ENCODE results near the gene ZNF764.
"Not testable (repeated sequence)": the region's sequence is repeated elsewhere in the genome, so short reads cannot be mapped to it uniquely, and the experiment has no call there.

The ZNF764 gene

DNA sequence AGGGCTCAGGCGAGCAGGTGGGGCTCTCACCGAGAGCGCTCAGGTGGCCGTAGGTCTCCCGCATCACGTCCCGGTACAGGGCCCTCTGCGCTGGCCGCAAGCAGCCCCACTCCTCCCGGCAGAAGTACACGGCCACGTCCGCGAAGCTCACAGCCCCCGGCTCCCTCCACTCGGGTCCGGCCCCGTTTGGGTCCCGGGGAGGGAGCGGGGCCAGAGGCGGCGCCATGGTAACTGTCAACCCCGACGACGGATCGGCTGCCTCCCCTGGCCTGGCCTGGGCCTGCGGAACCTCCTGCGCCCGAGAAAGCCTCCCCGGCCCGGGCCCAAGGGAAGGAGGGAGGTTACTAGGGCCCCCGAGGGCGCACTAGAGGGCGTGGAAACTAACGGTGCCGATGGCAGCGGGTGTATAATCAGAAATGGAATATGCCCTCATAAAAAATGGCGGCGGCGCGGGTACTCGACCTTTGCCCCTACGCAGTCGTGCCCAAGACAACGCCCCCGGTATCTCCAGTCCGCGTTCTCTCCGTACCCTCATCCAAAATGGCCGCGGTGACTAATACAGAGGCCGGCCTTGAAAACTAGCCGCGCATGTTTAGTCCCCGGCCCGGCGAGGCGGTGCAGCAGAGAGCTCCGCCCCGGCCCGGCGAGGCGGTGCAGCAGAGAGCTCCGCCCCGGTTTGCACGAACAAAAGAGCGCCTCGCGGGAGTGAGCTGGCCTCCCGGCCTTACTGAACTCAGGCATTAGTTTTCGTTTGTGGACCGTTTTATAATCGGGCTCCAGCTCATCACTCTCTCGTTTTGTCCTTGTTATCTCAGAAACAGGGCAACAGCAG is at the start of gene ZNF764:
ZNF764 (minus strand) TSS at position 418 of the 832 bp plus-strand sequence; CDS start at position 226, 192 bp downstream.
- DNase-seq (ENCODE audit: low read depth in 3 of 3), result peak; percentile 93 to 97 (median 94)

DNA sequence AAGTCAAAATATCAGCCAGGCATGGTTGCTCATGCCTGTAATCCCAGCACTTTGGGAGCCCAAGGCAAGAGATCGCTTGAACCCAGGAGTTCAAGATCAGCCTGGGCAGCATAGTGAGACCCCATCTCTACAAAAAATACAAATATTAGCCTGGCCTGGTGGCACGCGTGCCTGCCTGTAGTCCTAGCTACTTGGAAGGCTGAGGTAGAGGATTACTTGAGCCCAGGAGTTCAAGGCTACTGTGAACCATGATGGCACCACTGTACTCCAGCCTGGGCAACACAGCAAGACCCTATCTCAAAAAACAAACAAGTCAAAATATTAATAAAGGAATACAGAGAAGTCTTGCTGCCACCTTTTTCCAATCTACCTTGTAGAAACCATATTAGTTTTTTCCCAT is 47.8 kb upstream of the ZNF764 start:
- no peak for DNase-seq (ENCODE audit: low read depth in 3 of 3)

DNA sequence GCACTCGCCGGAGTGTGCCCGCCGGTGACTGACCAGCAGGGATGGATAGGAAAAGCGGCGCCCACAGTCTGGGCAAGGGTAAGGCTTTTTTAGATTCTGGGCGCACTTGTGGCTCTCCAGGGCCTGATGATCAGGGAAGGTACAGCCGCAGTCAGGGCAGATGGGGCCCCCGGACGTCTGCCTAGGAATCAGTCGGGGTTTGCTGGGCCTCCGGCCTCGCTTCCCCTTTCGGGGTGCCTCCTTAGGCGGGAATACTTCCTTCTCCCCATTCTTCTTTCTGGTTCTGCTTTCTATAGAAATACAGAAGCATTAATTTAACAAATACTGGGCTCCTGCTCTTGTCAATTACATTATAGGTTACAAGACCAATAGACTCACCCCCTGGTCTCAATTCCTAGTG is 47.0 kb upstream of the ZNF764 start:
- no peak for DNase-seq (ENCODE audit: low read depth in 3 of 3)

DNA sequence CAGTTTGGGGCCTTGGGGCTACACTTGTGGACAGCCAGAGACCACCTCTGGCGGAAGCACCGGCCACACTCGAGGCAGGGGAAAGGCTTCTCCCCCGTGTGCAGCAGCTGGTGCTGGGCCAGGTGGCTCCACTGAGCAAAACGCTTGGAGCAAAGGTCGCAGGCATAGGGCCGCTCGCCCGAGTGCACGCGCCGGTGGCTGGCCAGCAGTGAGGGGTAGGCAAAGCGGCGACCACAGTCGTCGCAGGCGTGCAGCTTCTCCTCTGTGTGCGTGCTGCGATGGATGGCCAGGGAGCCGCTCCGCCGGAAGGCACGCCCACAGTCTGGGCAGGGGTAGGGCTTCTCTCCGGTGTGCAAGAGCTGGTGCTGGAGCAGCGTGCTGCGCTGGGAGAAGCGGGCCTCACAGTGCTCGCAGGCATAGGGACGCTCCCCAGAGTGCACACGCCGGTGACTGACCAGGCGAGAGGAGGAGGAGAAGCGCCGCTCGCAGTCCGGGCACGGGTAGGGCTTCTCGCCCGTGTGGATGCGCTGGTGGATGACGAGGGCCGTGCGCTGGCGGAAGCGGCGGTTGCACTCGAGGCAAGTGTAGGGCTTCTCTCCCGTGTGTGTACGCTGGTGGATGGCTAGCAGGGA is 46.3 kb upstream of the ZNF764 start:
- no peak for DNase-seq (ENCODE audit: low read depth in 3 of 3)

DNA sequence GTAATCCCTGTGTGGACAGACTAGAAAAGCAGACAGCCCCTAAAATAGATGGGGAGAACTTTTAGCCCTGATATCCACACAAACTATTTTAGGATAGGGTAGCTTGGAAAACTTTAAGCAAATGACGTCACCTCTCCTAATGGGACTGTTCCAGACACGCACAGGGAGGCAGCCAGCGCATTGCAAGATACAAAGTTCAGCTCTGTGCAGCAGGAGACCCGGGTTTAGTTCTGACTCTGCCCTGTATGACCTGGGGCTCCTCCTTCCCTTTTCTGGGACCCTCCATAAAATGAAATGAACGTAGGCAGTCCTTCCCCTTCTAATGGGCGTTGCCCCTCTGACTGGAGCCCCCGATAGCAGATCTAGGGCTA is 45.8 kb upstream of the ZNF764 start:
- no peak for DNase-seq (ENCODE audit: low read depth in 3 of 3)

DNA sequence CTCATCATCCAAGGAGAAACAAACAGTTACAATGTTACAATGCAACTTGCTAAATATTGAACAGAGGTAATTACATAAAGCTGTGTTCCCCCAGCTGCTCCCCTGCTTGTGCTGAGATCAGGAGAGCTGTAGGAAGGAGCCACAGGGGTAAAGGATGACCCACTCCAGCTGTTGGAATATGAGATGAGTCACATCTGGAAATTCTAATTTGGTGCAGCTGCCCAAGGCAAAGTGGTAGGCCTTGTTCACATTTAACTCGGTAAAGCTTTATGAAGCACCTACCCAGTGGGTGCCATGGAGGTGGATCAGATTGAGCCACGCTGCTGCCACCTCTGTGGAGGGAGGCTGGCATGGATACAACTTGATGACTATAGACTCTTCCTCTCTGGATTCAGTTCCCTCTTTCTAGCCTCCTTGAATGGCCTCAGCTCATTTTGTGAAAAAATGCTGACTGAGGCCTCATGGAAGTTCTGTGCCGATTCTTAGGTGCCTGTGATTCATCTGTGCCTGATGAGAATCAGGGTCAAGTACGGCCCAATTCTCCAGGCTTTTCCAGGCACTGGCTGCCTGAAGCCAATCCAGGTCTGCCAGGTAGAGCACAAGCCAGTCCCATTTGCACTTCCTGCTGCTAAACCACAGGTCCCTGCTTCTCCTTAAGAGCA is 44.6 kb upstream of the ZNF764 start:
- DNase-seq (ENCODE audit: low read depth in 3 of 3), result no peak

DNA sequence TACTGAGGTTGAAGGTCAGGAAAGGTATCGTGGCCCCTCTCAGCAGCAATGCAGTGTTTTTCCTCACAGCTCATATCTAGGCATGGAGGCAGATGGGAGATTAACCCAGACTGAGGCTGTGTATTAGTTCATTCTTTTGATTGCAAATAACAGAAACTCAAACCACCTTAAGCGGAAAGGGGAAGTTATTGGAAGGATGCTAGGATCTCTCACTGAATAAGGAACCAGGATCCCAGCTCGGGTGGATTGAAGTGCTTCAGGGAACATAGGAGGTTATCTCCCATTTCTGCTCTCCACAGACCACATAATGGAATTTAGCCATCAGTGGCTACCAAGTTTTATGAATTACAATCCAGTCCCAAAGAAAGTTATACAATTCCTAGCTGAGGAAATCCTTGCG is 43.8 kb upstream of the ZNF764 start:
- DNase-seq (ENCODE audit: low read depth in 3 of 3), result no peak

DNA sequence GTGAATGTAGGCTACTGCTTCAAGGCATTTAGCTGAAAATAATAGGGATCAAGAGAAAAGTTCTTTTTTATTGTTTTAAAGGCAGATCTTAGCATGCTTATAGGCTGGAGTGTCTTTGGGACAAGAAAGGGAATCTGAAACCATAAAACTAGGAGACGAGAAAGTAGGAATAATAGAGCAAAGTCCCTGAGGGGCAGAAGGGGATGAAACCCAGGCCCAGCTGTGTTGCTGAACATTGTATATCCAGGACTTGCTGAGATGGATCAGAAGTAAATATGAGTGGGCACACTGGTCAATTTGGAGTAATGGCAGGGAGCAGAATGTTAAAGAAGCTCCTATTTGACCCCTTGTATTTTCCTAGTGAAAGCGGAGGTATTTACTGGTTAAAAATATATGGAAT is 42.8 kb upstream of the ZNF764 start:
- no peak for DNase-seq (ENCODE audit: low read depth in 3 of 3)

DNA sequence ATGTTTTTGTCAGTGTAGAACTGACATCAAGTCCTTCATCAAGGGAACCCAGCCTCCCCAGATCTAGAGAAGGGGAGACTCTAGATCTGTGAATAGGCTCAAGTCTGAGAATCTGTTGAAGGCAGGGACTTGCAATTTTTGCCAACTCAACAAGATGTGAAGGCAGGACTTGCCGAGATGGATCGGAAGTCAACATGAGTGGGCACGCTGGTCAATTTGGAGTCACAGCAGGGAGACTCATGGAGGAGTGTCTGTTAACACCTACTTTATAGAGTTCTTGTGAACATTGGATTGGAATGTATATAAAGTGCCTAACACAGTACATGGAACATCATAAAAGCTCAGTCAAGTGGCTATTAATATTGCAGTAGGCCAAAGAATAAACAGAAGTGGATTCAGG is 42.0 kb upstream of the ZNF764 start:
- DNase-seq (ENCODE audit: low read depth in 3 of 3), result no peak

DNA sequence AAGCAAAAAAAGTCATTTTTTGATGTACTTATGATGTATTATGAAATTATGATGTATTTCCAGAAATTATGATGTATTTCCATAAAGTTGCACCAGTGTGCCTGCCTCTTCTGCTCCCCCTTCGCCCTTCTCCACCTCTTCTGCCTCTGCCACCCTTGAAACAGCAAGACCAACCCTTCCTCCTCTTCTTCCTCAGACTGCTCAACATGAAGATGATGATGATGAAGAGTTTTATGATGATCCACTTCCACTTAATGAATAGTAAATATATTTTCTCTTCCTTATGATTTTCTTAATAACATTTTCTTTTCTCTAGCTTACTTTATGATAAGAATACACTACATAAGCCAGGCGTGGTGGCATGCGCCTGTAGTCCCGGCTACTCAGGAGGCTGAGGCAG is 34.7 kb upstream of the ZNF764 start:
- no peak for DNase-seq (ENCODE audit: low read depth in 3 of 3)

DNA sequence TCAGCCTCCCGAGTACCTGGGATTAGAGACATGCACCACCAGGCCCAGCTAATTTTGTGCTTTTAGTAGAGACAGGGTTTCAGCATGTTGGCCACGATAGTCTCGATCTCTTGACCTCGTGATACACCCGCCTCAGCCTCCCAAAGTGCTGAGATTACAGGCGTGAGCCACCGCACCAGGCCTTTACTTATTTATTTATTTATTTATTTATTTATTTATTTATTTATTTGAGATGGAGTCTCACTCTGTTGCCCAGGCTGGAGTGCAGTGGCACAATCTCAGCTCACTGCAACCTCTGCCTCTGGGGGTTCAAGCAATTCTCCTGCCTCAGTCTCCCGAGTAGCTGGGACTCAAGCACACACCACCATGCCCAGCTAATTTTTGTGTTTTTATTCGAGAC is 32.7 kb upstream of the ZNF764 start:
- DNase-seq (ENCODE audit: low read depth in 3 of 3), result not testable (repeated sequence)

DNA sequence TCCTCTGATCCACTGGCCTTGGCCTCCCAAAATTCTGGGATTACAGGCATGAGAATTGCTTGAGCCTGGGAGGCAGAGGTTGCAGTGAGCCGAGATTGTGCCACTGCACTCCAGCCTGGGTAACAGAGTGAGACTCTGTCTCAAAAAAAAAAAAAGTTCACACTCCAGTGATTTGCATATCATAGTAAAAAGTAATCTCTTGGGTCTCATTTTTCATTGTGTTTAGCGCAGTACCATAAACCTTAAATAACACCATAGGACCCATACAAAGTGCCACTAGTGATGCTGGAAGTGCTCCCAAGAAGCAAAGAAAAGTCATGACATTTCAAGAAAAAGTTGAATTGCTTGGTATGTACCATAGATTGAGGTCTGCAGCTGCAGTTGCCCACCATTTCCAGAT is 31.4 kb upstream of the ZNF764 start:
- not testable (repeated sequence) for DNase-seq (ENCODE audit: low read depth in 3 of 3)

DNA sequence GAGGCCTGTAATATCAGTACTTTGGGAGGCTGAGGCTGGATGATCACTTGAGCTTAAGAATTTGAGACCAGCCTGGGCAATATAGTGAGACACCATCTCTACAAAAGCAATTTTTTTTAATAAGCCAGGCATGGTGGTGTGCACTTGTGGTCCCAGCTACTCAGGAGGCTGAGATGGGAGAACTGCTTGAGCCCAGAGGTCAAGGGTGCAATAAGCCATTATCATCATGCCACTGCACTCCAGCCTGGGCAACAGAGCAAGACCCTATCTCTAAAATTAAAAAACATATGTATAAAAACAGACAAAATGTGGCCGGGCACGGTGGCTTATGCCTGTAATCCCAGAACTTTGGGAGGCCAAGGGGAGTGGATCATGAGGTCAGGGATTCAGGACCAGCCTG is 30.5 kb upstream of the ZNF764 start:
- no peak for DNase-seq (ENCODE audit: low read depth in 3 of 3)

DNA sequence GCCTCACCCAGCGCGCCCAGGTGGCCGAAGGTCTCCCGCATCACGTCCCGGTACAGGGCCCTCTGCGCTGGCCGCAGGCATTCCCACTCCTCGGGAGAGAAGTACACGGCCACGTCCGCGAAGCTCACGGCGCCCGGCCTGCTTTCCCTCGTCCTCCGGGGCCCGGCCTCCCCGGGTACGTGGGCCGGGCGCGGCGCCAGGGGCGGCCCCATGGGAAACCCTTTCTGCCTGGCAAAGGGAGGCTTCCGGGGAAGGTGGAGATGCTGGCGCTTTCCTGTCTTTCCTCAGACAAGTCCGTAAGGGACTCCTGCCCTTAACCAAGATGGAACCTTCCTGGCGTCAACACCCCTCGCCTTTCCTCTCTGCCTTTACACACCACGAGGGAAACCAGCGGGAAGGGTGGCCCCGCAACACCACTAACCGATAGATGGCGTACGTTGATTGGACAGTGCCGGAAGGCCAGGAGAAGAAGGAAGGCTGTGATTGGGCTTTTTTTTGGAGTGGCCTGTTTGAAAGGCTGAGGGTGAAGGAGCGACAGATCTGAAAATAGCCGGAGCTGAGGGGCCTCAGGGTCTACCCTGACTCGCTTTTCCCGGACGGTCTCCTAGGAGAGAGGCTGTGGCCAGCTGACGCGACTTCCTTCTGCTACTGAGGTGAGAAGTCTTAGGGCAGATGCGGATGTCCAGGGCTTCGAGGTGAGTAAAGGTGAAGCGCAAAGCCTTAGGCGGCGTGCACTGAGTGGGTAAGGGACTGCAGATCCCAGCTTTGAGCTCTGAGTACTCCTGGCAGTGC is 27.4 kb upstream of the ZNF764 start, which contains the start of gene ZNF785:
ZNF785 (minus strand) TSS at position 298 of the 792 bp plus-strand sequence; CDS start at position 212, 86 bp downstream.
- DNase-seq (ENCODE audit: low read depth in 3 of 3), result peak; percentile 87 to 92 (median 87)

DNA sequence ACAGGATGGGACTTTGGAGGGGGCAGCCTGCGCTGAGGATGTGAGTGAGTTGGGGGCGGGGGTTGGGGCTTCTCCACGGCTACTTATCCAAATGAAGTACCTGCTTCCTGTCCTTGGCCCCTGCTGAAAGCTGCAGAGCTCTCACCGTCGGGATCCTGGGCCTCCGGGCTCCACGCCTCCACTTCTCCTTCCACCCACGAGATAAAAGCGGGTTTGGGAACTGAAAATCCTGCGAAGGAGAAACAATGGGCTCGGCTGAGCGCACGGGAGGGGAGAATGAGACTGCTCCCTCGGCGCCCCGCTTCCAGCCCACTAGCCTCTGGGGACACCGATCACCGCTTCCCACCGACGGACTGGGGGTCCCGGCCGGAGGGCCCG is 26.8 kb upstream of the ZNF764 start:
- no peak for DNase-seq (ENCODE audit: low read depth in 3 of 3)

DNA sequence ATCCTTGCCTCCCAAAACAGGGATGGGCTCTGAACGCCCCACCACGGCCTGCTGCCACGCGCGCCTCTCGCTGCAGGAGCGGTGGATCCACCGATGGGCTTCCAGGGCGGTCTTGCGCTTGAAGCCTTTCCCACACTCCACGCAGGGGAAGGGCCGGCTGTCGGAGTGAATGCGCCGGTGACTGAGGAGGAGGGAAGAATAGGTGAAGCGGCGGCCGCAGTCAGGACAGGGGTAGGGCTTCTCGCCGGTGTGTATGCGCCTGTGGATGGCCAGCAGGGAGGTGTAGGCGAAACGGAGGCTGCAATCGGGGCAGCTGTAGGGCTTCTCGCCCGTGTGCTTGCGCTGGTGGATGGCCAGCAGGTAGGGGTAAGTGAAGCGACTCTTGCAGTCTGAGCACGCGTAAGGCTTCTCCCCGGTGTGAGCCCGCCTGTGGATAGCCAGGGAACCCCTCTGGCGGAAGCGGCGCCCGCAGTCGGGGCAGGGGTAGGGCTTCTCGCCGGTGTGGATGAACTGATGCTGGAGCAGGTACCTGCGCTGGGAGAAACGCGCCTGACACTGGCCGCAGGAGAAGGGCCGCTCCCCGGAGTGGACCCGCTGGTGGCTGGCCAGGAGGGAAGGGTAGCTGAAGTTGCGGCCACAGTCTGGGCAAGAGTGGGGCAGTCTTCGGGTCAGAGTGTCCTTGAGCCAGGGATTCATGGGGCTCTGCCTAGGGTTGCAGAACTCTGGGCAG is 24.6 kb upstream of the ZNF764 start:
- no peak for DNase-seq (ENCODE audit: low read depth in 3 of 3)

DNA sequence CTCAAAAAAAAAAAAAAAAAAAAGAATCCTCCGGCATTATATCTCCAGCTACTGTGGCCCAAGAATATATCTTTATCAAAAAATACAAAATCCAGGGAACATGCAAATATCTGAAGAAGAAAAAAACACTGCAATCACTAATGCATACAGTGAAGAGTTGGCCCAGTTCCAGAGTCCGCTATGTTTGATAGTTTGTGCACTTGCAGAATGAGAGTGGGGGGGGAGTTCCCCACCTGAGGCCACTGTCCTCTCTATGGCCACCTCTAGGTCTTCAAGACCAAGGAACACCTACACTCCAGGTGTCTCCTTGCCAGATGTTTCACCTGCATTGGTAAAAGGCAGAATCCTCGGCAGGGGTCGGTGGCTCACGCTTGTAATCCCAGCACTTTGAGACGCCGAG is 23.3 kb upstream of the ZNF764 start:
- no peak for DNase-seq (ENCODE audit: low read depth in 3 of 3)

DNA sequence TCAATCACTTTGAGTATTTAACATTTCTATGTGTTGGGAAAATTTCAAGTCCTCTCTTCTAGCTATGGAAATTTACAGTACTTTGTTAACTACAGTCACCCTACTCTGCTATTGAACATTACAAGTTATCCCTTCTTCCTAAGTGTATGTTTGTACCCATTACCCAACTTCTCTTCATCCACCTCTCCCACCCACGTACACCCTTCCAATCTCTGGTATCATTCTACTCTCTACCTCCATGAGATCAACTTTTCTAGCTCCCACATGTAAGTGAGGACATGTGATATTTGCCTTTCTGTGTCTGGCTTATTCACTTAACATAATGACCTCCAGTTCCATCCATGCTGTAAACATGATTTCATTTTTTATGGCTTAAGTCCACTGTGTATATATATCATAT is 16.5 kb upstream of the ZNF764 start:
- no peak for DNase-seq (ENCODE audit: low read depth in 3 of 3)

DNA sequence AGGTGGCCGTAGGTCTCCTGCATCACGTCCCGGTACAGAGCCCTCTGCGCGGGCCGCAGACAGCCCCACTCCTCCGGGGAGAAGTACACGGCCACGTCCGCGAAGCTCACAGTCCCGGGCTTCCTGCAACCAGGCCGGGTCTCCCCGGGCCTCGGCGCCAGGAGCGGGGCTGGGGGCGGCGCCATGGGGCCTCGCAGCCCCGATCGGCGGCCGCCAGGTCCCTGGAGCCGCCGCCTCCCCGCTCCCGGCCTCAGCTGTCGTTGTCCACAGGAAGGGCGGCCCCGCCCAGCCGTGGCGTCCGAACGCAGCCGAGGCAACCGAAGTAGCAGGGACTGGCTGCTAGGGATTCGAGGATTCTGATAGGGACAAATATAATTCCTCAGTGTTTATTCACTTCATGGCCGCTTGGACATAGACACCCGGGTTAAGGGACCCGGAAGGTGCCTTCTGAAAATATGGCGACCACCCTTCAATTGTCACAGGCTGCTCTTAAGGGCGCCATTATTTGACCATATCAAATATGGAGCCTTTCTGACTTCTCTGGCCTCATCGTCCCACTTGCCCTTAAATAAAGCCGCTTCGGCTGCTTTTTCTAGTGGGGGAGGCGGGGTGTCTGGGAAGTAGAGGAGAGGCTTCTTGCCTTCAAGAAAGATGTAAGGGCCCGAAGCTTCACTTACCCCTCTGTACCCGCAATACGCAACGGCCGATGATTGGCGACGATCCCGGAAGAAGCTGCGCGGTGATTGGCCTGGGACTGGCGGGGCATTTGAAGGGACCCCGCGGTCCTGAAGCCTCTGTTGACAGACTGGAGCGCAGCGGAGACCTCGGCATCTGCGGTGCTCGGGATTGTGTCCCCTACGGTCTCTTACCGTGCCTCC is 13.5 kb upstream of the ZNF764 start, which contains the start of gene ZNF688:
ZNF688 (minus strand) TSS at position 270 of the 878 bp plus-strand sequence; CDS start at position 185, 85 bp downstream.
- DNase-seq (ENCODE audit: low read depth in 3 of 3), result peak; percentile 86 to 89 (median 88)

Measured in stimulated activated CD4-positive, alpha-beta T cell treated with anti-CD3 and anti-CD28 coated beads, TNF-alpha, amount 100 ng/mL, for 48 hours (primary cell).